KOPT-K1 (cell line): ENCODE results near the gene DCTN4.

Source experiments
- H3K27ac ChIP-seq: fragments of 200-600 bp; sonication (generic); 2 replicates; pipeline ENCODE4 v1.5.1; 2016; ENCODE audit warnings: antibody characterized with exemption, mild to moderate bottlenecking, low read depth, low read length; ENCODE audit not compliant: poor library complexity, severe bottlenecking
- H3K36me3 ChIP-seq: fragments of 200-600 bp; sonication (generic); 2 replicates; pipeline ENCODE4 v1.5.1; 2017; ENCODE audit warnings: antibody characterized with exemption, mild to moderate bottlenecking, low read length, moderate library complexity; ENCODE audit not compliant: insufficient read depth
- H3K9me3 ChIP-seq: fragments of 200-600 bp; sonication (generic); 2 replicates; pipeline ENCODE4 v1.5.1; 2017; ENCODE audit warnings: antibody characterized with exemption, low read length, mild to moderate bottlenecking; ENCODE audit not compliant: insufficient read depth, poor library complexity, severe bottlenecking

The DCTN4 gene

DNA sequence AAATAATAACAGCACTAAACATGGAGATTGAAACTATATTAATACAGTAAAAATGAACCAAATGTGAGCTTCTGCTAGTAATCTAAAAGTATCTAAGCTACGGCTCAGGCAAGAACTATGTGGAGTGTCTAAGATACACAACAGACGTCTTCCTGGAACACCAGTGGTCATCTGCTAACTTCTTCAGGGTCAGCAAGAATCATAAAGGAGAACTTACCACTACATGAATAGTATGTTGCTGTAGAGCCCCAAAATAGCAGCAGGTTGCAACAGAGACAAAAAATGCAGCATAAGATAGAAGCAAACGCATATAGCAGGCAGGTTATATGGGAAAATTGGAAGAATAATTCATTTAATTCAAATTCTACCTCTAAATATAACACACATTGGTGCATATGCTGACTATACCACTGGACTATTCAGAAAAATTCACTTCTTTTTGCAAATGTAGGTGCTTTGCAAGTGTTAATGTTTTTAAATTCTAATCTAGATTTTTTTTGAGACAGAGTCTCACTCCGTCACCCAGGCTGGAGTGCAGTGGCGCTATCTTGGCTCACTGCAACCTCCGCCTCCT, 27.1 kb downstream of the DCTN4 start:
- Histone ChIP-seq H3K9me3 (peaks cover 7% of the 10 kb centered on the region), H3K36me3 (peaks cover 99% of the 10 kb centered on the region), H3K27ac (no peak overlapping the region)

DNA sequence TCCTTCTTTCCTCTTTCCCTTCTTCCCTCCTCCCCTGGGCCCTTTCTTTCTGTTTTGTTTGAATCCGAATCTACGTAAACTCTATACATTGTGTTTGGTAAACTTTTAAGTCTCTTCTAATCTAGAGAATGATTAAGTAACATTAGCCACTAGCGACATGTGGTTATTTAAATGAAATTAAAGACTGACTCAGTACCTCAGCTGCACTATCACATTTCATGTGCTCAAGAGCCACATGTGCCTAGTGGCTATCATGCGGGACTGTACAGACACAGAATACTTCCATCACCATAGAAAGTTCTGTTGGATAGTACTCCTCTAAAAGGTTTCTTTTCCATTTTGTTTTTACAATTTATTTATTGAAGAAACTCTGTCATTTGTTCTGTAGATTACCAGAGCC, 29.0 kb downstream of the DCTN4 start:
- Histone ChIP-seq H3K9me3 (no peaks in the 10 kb centered on the region), H3K27ac (no peak overlapping the region), H3K36me3 (peaks cover 97% of the 10 kb centered on the region)

DNA sequence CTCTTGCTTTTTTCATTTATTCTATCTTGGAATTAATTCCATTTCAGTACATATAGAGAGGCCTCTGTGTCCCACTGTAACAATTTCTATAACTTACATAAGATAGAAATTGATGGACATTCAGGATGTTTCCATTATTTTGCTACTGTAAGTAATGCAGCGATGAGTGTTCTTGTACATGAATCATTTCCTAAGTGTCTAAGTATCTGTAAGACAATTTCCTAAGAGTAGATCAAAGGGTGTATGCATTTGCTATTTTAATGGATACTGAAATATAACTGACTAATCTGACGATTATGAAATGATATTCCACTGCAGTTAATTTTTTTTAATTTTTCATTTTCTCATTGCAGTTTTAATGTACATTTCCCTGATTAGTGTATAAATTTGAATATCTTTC, 35.0 kb downstream of the DCTN4 start:
- Histone ChIP-seq H3K27ac (no peak overlapping the region), H3K9me3 (no peaks in the 10 kb centered on the region), H3K36me3 (peaks cover 97% of the 10 kb centered on the region)

DNA sequence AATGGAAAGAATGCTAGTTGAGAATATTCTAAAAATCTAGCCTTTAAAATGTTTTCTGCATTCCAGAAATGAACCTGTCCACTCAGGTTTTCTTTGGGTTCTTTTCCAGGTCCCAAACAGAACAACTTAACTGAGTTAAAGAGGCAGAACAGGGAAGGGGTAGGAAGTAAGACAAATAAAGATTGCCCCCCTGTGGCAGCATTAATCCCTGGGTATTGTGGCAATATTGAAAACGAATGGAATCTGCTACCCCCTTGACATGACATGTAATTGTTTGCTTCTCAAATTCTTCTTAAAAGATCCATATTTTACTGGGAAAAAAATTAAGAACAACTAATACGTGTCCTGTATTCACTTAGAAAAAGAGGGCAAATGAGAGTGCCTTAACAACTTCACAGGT, 48.7 kb downstream of the DCTN4 start:
- H3K27ac ChIP-seq: no peak overlapping the region
- no peaks in the 10 kb centered on the region for H3K9me3 ChIP-seq
- peaks cover 87% of the 10 kb centered on the region for H3K36me3 ChIP-seq

DNA sequence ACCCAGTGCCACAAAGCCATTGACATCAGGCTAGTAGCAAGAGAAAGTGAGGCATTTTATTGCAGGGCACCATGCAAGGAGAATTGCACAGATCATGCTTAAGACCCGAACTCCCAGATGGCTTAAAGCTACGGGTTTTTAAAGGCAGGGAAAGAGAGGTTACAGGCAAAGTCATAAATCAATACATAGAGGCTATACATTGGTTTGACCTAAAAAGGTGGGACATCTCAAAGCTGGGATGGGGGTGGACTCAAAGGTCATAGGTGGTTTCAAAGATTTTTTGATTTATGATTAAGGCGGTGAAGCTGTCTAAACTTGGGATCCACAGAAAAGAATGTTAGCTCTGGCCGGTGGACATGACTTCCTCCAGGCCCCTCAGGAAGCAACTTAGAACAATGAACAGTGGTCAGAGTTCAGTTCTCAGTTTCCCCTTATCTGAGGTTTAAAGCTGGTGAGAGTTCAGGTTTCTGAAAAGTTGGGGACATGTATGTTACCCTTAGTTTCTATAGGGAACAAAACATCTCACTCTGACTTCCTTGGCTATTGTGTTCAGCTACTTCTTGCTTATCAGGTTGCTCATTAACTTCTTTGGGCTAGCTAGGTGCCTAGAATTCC, 51.9 kb downstream of the DCTN4 start:
- Histone ChIP-seq H3K9me3 (no peaks in the 10 kb centered on the region), H3K27ac (no peak overlapping the region), H3K36me3 (peaks cover 55% of the 10 kb centered on the region)

DNA sequence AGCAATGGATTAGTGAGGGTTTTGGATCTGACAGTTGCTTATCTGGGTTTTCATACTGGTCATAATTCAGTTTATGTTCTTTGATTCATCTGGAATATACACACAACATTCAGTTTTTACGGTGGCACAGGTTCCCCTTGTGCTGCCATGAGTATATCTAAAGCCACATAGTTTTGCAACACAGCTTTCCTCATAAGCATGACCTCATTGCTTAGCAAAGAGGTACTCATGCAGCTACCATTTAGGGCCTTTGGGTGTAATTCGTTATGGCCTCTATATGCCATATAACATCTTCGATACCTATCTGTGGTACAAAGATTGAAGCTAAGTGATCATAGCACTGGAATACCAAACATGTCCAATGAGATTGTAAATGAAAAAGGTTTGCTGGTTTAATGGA, 55.1 kb downstream of the DCTN4 start:
- Histone ChIP-seq H3K27ac (no peak overlapping the region), H3K9me3 (no peaks in the 10 kb centered on the region), H3K36me3 (peaks cover 32% of the 10 kb centered on the region)

DNA sequence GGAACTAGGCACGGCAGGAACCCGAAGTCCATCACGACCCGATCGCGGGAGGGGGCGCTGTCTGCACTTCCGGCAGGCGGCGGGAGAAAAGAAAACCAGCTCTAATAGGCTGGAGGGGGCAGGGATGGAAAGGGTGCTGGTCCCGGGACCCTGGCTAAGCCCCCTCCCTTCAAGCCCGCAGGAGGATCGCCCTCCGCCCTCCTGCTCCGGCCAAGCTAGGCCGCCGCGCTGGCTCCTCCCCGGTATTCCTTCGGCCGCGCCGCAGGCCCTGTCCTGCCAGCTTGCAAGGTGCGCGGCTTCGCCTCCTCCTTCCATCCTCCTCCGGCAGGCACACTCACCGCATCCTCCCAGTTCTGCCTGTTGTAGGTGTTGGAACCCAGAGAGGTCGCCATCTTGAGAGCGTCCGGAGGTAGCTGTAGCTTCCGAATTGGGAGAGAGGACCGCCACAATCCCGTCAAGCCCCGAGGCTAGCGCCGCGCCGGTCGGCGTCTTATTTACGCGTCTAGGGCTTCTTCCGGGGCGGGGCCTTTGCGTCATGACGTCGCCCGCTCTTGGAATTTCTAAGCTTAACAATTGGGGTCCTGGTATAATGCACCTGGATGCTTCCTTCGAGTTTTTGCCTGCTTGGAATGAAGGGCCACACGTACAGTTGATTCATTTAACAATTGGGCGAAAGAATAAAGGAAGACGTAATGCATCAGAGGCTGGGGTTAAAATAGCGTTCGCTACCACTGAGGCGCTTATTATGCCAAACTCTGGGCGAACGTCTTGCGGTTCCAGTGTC, 58.0 kb downstream of the DCTN4 start, which contains the start of gene RBM22:
Gene RBM22 (minus strand): TSS at position 469 of the 784 bp plus-strand sequence. CDS start 77 bp downstream, at position 392.
- peaks cover 39% of the 10 kb centered on the region for H3K36me3 ChIP-seq
- no peaks in the 10 kb centered on the region for H3K9me3 ChIP-seq
- H3K27ac ChIP-seq: peak within 1 kb of the TSS; percentile 90

DNA sequence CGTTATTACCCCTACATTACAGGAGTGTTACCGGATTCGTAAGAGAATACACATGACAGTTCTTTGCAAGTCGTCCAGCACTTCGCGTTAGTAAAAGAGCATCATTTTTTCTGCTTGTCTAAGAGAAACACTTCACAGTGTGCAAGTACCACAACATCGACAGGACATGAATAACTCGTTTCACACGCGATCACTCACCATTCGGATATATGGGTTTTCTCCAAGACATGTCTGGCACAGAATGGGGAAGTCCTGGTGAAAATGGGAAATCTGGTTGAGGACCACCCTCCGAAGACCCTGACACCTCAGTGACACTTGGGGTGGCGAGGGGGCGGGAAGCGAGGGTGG, 58.6 kb downstream of the DCTN4 start:
- peaks cover 44% of the 10 kb centered on the region for H3K36me3 ChIP-seq
- peak overlapping the region; percentile 90 for H3K27ac ChIP-seq
- no peaks in the 10 kb centered on the region for H3K9me3 ChIP-seq

DNA sequence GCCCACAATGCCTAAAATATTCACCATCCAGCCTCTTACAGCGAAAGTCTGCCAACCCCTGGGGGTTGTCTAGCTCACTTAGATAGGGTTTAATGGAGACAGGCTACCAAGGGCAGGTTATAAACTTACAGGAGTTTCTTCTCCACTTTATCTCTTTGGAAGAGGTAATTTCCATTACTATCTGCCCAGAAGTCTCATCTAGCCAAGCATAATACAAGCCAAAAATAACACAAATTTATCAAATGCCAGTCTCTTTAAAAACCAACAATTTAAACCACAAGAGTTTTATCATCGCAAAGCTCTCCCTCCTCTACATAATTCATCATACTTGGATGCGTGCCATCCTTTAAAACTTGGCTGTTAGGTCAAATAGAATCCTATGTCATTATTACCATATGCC, 64.2 kb downstream of the DCTN4 start:
- Histone ChIP-seq H3K36me3 (peaks cover 98% of the 10 kb centered on the region), H3K27ac (no peak overlapping the region), H3K9me3 (no peaks in the 10 kb centered on the region)

DNA sequence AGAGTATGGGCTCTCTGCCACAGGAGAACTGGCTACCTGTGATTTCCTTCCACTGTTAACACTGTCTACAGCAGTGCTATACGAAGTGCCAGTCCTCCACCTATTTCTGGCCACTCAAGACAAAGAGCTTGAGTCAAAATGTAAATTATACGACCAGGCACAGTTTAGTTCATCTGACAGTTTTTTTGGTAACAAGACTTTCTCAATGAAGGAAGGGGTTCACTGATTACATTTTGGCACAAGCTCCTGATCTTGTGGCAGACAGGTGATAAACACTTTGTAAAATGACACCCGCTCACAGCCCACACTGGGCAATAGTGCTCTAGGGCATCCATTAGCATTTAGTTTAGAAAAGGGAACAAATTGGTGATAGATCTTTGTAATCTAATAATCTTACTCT, 66.5 kb downstream of the DCTN4 start:
- Histone ChIP-seq H3K27ac (no peak overlapping the region), H3K9me3 (no peaks in the 10 kb centered on the region), H3K36me3 (peaks cover 80% of the 10 kb centered on the region)

DNA sequence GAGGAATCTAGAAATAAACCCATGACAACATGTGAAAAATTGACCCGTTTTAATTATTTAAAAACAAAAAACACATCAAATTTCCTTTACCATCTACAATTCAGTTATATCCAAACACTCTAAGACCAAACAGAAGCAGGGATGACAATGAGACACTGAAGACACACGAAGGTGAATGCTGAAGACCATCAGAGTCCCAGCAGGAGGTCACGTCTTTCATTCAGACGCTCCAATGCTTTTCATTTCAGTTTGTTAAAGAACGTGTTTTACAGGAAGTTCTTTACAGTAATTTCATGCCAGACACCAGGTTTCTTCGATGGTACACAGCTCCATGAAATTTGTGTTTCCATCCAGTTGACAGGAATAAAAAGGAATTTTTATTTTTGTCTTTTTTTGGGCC, 68.1 kb downstream of the DCTN4 start:
- Histone ChIP-seq H3K9me3 (no peaks in the 10 kb centered on the region), H3K36me3 (peaks cover 65% of the 10 kb centered on the region), H3K27ac (no peak overlapping the region)

DNA sequence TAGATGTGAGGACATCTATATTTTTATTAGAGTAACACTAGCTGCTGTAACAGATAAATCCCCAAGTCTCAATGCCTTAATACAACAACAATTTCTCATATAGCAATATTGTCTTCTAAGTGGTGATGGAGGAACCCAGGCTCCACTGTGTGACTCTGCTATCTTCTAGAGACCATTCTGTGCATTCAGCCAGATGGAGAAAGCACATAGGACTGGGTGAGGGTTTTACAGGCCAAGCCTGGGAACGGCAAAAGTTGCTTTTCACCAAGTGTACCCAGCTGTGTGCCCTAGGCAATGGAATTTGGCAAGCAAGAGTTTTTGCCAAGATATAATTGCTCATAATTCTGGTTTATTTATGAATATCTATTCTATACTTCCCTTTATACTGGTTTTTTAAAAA, 69.7 kb downstream of the DCTN4 start:
- no peak overlapping the region for H3K27ac ChIP-seq
- peaks cover 48% of the 10 kb centered on the region for H3K36me3 ChIP-seq
- H3K9me3 ChIP-seq: no peaks in the 10 kb centered on the region

DNA sequence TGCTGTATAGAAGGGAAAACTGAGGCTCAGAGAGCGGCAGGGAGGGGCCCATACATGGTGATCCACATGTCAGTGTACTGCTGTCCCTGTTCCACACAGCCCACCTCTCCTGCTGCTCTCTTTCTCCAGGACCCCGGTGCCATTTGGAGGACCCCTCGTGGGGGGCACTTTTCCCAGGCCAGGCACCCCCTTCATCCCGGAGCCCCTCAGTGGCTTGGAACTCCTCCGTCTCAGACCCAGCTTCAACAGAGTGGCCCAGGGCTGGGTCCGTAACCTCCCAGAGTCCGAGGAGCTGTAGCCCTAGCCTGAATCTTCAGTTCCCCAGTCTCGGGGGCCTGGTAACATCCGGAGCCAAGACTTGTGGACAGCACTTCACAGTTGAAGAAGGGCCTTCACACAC, 82.2 kb downstream of the DCTN4 start:
- no peaks in the 10 kb centered on the region for H3K9me3 ChIP-seq
- H3K27ac ChIP-seq: no peak overlapping the region
- no peaks in the 10 kb centered on the region for H3K36me3 ChIP-seq

DNA sequence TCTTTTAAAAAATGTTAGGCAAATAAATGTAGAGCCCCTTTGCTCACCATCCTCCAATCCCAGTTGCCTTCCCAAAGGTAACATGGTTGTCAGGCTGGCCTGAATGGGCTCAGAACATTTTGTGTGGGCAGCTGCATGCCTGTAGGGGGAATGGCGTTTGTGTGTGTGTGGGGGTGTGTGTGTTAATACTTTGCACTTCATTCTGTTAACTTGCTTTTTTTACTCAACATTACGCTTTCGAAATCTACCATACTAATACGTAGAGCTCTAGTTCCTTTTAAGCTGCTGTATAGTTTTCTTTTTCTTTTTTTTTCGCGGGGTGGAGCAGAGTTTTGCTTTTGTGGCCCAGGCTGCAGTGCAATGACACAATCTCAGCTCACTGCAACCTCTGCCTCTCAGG, 83.7 kb downstream of the DCTN4 start:
- Histone ChIP-seq H3K27ac (no peak overlapping the region), H3K36me3 (no peaks in the 10 kb centered on the region), H3K9me3 (no peaks in the 10 kb centered on the region)

DNA sequence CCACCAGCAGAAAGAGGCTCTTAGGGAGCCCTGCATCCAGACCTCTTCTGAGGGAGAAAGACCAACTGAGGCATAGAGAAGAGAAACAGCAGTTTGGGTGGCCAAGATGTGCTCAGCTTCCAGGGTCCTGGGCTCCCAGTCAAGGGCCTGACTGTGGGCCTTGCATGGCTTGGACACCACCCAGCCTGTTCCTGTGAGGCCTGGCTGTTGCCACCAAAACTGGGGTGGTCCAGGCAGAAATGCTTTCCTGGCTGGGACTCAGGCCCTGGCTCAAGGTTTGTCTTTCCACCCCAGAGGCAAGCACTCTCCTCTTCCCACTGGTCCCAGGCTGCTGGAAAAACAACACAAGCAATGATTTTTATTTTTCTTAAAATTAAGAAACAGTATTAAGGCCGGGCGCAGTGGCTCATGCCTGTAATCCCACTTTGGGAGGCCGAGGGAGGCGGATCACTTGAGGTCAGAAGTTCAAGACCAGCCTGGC, 84.4 kb downstream of the DCTN4 start:
- no peaks in the 10 kb centered on the region for H3K9me3 ChIP-seq
- H3K27ac ChIP-seq: no peak overlapping the region
- H3K36me3 ChIP-seq: no peaks in the 10 kb centered on the region

DNA sequence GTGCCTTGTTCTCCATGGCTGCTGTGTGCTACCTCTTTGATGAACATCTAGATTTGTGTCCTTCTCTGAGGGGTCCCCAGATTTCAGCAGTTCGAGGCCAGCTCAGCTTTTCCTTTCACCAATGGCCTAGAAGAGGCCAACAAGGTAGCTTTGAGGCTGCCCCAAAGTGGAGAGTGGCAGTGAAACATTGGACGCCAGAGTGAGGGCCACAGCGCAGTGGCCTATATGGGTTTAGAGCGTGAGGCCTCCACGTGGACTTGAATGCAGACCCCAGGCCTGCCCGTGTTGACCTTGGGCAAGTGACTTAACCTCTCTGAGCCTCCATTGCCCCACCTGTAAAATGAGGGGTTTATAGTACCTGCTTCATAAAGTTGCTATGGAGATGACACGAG, 85.9 kb downstream of the DCTN4 start:
- H3K36me3 ChIP-seq: no peaks in the 10 kb centered on the region
- H3K9me3 ChIP-seq: no peaks in the 10 kb centered on the region
- H3K27ac ChIP-seq: no peak overlapping the region
